C4-2B (cell line): ENCODE results near the gene TMEM179.

Source experiments
- H3K27ac ChIP-seq: fragments of 450-650 bp; 2 replicates; pipeline ENCODE4 v1.5.1; 2017
- CTCF ChIP-seq: fragments of 450-650 bp; conservative IDR thresholded peaks from 2 replicates; pipeline ENCODE4 v1.5.1; 2017; ENCODE audit warnings: mild to moderate bottlenecking
- ZFX ChIP-seq: fragments of 450-650 bp; IDR thresholded peaks from 2 replicates; pipeline ENCODE4 v1.6.1; 2017

The TMEM179 gene

GRCh38 chr14:104559028-104559803 lies 45.4 kb downstream of the TMEM179 start:
- H3K27ac ChIP-seq: no peak overlapping the region
- TF ChIP-seq ZFX (no peak), CTCF (no peak)

- H3K27ac ChIP-seq: no peak overlapping the region
- TF ChIP-seq ZFX: no peak
- TF ChIP-seq CTCF: no peak
Measured at GRCh38 chr14:104558231-104559027, 46.1 kb downstream of the TMEM179 start.

- TF ChIP-seq CTCF (no peak), ZFX (no peak)
- H3K27ac ChIP-seq: no peak overlapping the region
Measured at GRCh38 chr14:104557766-104558165, 46.8 kb downstream of the TMEM179 start.

GRCh38 chr14:104557086-104557485 lies 47.5 kb downstream of the TMEM179 start:
- TF ChIP-seq ZFX (no peak), CTCF (no peak)
- H3K27ac ChIP-seq: no peak overlapping the region

GRCh38 chr14:104556256-104557021 lies 48.1 kb downstream of the TMEM179 start:
- no peak for TF ChIP-seq ZFX
- TF ChIP-seq CTCF: no peak
- H3K27ac ChIP-seq: no peak overlapping the region

GRCh38 chr14:104555430-104556255 lies 48.9 kb downstream of the TMEM179 start:
- H3K27ac ChIP-seq: no peak overlapping the region

More at GRCh38 chr14:104555430-104556255, 48.9 kb downstream of the TMEM179 start:
- TF ChIP-seq CTCF: no peak
- TF ChIP-seq ZFX: no peak
